HT-29 (cell line): ENCODE results near the gene ZFAND3. TPM values are rescaled to one million over a fixed set of nuclear protein-coding genes. Genes with fewer than 3 reads are reported as not detected.

Experiments
- DNase-seq: peaks from one replicate; pipeline ENCODE4 v3.0.0-alpha.2; 2015; ENCODE audit warnings: low spot score
- total RNA-seq: library from RNA; depleted of rRNA; stranded (reverse); fragments of >200 nt; shearing (Covaris generic); gene quantifications from 2 replicates; pipeline ENCODE4 v1.2.3, GENCODE V29; 2014

ZFAND3 gene
- total RNA-seq, 1 experiment from 2014 or later: 19.6 TPM

GRCh38 chr6:38127284-38127683, 307.8 kb downstream of the ZFAND3 start:
- DNase-seq: no peak

DNA sequence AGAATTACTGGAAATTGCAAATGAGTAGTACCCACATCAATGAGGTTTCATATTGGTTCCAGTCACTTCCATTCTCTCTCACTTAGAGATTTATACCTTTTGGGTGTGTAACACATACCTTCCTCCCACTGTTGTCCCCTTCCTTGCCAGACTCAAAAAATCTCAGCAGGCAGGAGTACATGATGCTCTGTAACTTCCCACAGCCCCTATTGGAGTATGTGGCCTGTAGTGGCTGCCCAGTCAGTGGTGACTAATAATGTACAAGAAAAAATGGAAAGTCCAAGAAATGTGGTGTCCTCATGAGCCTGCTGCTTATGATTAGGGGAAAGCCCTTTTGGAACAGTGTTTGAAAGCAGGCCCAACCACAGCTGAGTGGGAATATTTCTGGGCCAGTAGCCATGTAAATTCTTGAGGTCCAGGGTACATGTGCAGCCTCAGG, 312.0 kb downstream of the ZFAND3 start:
- no peak for DNase-seq

DNA sequence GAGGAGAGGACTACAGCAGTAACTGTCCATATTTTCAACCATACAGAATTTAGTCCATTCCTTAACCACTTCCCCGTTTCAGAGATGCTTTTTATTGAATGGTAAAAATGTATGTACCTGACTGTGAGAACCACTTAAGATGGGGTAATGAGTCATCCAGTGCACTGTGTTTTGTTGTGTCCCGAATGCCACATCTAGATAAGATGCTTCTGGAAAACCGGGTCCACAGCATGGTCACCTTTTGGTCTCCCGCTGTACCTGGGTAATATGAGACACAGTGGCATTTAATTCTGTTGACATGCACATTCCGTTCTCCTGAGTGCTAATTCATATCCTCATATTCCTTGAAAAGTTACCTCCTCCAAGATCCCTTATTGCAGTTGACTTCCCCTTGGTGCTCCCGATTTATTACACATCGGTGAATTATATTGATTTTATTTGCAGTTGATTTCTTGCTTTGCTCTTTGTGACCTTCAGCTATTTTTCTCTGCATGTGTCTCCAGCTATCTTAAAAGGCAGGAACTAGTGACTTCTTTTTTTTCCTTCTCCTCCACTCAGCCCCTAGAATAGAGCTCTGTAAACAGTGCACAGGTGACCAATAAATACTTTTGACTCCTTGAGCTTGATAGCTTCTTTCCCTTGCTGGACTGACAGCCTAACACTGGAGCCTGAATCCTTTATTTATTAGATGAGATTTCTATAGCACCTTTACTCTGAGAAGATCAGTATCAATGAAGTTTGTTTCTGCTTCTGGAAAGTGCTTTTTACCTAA, 314.6 kb downstream of the ZFAND3 start:
- DNase-seq: no peak

GRCh38 chr6:38134704-38135088, 315.2 kb downstream of the ZFAND3 start:
- DNase-seq: no peak

GRCh38 chr6:38136547-38136946, 317.0 kb downstream of the ZFAND3 start:
- DNase-seq: no peak

- DNase-seq: no peak
Observed at GRCh38 chr6:38137608-38138265, 318.2 kb downstream of the ZFAND3 start.

DNA sequence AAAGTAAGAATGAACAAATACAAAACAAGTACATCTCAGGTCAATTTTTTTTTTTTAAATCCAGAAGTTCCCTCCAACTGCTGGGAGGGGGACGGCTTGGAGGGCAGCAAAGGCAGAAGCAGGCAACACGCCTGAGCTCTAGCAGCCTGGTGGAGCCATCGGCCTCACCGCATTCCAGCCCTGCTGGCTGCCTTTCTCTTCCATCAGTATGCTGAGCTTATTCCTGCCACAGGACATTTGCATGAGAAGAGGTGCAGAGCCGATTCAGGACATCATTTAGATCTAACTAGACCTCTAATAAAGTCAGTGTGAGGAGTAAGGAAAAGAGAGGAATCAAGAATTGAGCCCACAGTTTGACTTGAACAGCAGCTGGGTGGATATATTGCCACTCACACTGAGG, 318.8 kb downstream of the ZFAND3 start:
- DNase-seq: no peak

DNA sequence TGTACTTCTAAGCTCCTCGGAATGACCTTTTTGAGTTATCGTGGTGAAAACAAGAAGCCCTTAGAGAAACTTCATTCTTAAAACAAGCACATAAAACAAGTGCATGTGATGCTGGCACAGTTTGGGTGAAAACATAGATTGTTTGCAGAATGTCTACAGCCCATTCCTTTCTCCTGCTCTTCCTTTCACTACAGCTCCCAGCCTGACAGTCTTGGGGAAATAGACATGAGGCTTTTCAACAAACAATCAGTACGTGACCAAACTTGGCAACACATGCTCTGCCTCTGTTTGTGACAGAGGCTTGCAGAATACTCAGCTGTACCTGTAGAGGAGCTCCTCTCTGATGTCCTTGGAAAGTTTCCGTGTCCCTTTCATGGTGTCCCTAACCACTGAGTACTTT, 321.6 kb downstream of the ZFAND3 start:
- no peak for DNase-seq

GRCh38 chr6:38141716-38142115, 322.2 kb downstream of the ZFAND3 start:
- no peak for DNase-seq

DNA sequence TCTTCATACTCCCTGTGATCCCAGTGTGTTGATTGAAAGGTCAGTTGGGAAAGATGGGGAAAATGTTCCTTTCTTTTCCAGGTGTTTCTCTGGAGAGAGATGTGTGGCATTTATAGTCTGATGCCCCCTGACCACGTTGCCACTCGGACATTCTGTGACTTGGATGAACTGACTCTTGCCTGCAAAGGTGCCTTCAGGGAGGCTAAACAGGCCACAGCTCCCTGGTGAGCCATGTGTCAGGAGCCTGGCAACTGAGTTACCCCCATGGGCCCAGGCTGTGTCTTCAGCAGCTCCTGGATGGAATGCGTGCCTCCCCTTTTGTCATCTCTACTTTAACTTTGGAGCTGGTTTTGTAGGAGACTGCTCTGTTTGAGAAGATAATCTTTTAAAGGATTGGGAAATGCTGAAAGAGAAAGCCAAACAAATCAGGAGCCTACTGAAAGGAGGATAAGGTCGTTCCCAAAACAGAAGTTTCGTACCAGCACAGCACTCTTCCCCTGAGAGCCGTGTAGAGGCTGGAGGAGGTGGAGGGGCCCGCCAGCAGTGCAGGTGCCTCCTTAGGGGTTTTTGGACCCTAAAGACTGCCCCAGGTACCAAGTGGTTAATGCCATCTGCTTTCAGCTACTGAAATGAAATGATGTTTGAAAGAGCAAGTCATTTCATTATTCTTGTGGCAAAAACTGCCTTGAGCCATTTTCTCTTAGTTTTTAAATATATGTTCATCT, 322.8 kb downstream of the ZFAND3 start:
- no peak for DNase-seq

DNA sequence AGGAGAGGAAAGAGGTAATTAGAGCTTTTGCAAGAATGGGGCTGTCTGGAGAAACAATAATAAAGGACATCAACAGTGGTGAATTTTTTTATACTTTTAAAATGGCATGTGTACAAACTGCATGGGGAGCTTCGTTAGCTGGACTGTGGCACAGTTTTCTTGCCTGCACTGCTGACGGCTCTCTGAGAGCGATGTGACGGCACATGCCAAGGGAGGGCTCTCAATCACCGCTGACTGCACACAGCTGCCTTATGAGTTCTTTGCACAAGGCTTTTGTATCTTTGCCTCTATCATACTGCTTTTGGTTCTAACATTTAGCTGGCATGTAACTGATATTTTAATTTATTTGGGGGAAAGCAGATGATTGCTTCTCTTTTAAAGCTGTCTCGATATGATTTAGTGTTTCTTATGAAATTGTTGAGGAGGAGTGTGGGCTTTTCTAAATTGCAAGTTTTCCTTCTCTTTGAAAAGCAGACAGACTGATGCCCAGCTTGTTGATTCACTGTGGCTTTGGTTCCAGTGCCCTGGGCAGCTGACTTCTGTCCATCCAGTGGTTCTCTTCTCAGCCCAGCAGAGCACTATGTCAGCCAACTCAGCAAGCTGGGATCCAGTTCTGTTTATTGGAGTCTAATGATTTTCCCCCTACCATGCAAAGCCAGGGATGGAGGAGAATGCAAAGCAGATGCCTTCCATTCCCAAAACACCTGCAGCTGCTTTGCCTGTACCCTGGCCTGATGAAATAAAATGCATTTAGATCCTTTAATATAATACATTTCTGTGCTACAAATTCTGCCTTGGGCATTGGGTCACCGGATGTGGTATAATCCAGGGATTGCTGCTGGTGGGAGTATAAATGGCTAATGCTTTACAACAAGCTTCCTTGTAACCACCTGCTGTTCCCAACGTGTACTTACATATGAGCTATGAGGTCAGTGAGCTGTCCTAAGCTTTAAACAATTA, 323.9 kb downstream of the ZFAND3 start:
- DNase-seq: no peak

GRCh38 chr6:38144365-38144945, 324.9 kb downstream of the ZFAND3 start:
- DNase-seq: no peak

GRCh38 chr6:38146021-38146733, 326.6 kb downstream of the ZFAND3 start:
- DNase-seq: no peak

DNA sequence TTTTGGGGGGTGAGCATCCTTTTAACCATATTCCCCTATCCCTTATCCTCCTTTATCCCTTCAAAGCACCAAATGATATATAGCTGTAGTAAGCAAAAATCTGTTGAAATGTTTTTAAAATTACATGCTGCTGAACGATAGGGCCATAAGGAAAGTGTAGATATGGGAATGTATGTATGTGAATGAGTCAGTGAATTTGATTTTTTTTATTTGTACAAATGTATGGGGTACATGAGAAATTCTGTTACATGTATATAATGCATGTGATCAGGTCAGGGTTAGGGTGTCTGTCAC, 327.2 kb downstream of the ZFAND3 start:
- DNase-seq: no peak

- DNase-seq: no peak
Observed at GRCh38 chr6:38148606-38149005, 329.1 kb downstream of the ZFAND3 start.

GRCh38 chr6:38149531-38149930, 330.0 kb downstream of the ZFAND3 start:
- DNase-seq: no peak

- no peak for DNase-seq
Observed at GRCh38 chr6:38150021-38150420, 330.5 kb downstream of the ZFAND3 start.

DNA sequence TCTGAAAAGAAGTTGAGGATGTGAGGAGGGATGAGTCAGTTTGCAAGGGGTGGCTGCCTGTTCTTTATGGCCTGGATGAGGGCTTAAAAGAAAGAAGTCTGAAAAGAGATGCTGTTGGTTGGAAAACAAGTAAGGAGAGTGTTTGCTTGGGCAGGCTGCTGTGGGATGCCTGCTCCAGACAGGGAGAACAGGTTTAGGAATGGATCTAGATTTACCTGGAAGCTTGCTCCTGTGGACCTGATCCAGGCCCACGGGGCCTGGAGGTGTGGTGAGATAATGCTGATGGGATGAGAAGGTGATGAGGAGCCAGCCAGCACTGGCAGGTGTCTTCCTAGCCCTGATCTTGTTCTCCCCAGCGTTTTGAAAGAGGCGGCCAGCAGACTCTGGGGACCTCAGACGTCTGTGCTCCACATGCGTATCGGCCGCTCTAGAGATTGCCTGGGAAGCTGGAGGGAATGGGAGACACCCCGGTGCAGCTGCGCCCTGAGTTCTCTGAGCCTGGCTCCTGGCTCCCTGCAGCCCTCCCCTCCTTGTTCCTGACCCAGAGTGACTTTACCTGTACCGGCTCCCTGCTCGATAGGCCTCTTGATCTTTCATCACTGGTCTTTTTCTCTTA, 331.3 kb downstream of the ZFAND3 start:
- DNase-seq: no peak

DNA sequence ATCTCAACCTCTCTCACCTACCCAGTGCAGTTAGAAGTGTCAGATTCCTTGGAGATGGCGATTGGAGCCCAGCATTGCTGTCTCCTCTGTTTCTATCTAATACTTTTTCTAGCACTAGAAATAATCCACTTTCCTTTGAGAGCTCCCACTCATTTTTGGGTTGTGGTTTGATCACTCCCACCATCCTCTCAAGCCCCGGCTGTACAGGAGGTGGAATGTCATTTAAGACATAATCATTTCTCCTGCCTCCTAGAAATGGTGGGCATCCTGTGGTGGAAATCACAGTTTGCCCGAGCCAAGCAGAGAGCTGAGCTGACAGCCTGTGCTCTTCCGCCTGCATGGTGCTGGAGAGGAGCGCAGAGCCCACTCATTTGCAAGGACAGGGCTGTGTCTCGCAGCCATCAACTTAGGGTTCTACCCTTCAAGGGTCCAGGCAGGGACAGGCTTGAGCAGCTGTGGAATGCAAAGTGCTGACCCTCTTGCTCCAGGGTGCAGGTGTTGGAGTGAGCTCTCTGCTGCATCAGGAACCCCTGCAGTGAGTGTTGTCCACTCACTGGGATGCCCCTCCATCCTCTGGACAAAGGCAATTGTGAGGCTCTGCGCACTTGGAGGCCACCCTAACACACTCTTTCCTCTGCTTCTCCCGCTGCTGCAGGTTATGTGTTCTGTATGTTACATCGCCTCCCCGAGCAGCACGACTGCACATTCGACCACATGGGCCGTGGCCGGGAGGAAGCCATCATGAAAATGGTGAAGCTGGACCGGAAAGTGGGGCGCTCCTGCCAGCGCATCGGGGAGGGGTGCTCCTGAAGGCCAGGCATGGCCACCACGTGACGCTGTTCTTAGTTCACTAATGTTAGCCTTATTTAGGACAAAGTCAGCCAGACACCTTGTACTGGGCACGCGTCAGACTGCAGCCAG, 332.3 kb downstream of the ZFAND3 start:
- no peak for DNase-seq
